Measurements from ENCODE around the gene RBM26.
"Not testable (repeated sequence)": the region's sequence is repeated elsewhere in the genome, so short reads cannot be mapped to it uniquely, and the experiment has no call there.

RBM26 gene

DNA sequence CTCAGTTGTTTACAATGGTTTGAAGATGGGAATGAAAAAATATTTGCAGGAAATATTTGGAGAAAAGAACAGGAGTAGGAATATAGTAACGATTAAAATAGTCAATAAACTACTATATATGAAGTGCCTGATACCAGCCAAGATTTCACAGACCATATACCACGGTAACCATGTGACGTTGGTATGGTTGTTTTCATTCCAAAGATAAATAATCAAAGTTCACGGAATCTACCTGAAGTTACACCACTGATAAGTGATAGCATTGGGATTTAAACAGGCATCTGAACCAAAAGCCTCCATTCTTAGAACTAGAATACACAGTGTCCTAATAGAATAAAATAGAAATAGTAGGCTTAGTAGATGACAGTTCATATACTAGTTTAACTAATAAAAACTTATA, 123.5 kb downstream of the RBM26 start:
- POLR2A ChIA-PET, result no interaction called here

DNA sequence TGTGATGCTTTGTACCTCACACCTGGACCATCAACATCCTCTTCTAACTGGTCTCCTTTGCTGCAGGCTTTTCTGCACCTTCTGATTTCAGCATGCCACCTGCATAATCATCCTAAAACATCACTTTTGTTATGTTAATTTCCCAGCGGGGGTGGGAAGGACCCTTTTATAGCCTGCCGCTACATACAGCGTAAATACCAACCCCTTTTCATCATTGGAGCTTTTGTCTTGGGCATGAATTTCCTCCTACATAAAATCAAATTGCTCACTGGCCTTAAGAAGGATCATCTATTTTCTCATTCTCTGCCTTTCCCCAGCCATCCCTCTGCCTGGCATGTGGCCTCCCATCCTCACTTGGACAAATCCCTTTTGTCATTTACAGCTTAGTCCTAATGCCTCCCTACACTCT, 124.7 kb downstream of the RBM26 start:
- H3K4me3 ChIP-seq (ENCODE audit: low read depth, low read length), result no peak overlapping the region
- POLR2A ChIA-PET, result no interaction called here
- TF ChIP-seq CTCF (IDR thresholded peaks at IDR 0.05; ENCODE audit: insufficient read depth, low read length, missing control alignments), result no peak
- CTCF ChIA-PET, result no interaction called here
- DNase-seq (ENCODE audit: low read depth, low spot score), result no peak

More for the DNA sequence above, 123.5 kb downstream of the RBM26 start:
- DNase-seq (ENCODE audit: low read depth, low spot score), result no peak
- no peak for TF ChIP-seq CTCF (IDR thresholded peaks at IDR 0.05; ENCODE audit: insufficient read depth, low read length, missing control alignments)
- CTCF ChIA-PET, result no interaction called here
- H3K4me3 ChIP-seq (ENCODE audit: low read depth, low read length), result no peak overlapping the region

GRCh38 chr13:79279735-79280134, 126.3 kb downstream of the RBM26 start:
- CTCF ChIA-PET; H3K4me3 ChIP-seq (ENCODE audit: low read depth, low read length); DNase-seq (ENCODE audit: low read depth, low spot score); POLR2A ChIA-PET: not testable (repeated sequence)

GRCh38 chr13:79273045-79273444, 133.0 kb downstream of the RBM26 start:
- CTCF ChIA-PET, result no interaction called here
- H3K4me3 ChIP-seq (ENCODE audit: low read depth, low read length), result no peak overlapping the region
- DNase-seq (ENCODE audit: low read depth, low spot score), result no peak
- POLR2A ChIA-PET, result no interaction called here
- TF ChIP-seq CTCF (IDR thresholded peaks at IDR 0.05; ENCODE audit: insufficient read depth, low read length, missing control alignments), result no peak

DNA sequence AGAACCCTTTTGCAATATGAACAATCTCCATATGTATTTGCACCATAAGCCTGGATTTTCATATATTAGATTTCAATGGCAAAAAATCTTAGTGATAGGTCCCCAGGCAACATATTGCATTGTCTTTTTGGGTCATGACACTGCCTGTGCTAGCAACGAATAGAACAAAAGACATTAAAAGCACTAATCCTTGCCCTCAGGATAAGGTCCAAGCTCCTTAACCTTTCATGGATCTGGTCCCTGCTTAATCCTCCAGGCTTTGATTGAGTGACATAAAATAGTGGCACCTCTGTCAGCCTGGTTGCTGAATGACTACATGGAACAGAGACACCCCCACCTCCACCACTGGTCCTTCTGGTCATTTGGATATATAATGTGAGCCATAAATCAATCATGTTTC, 134.4 kb downstream of the RBM26 start:
- no peak for DNase-seq (ENCODE audit: low read depth, low spot score)
- POLR2A ChIA-PET, result no interaction called here
- TF ChIP-seq CTCF (IDR thresholded peaks at IDR 0.05; ENCODE audit: insufficient read depth, low read length, missing control alignments), result no peak
- CTCF ChIA-PET, result no interaction called here
- no peak overlapping the region for H3K4me3 ChIP-seq (ENCODE audit: low read depth, low read length)

DNA sequence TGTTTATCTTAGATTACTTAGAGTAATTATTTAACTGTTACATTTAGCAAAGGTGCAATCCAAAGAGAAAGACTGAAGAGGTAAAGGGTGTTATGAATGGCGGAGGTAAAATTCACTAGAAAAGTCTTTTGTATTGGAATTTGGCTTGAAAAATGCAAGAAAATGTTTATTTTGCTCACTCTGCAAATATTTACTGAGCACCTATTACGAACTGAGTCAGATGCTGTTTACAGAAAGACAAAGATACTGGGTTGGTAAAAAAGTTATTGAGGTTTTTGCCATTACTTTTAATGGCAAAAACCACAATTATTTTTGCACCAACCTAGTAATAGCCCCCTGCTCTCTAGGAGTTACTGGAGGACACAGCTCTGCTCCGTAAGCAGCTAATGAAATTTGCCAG, 135.2 kb downstream of the RBM26 start:
- POLR2A ChIA-PET, result no interaction called here
- H3K4me3 ChIP-seq (ENCODE audit: low read depth, low read length), result no peak overlapping the region
- DNase-seq (ENCODE audit: low read depth, low spot score), result no peak
- TF ChIP-seq CTCF (IDR thresholded peaks at IDR 0.05; ENCODE audit: insufficient read depth, low read length, missing control alignments), result no peak
- CTCF ChIA-PET, result no interaction called here

Data from AG04449 (cell line).